ENCODE measurements around the gene RER1. TPM values are rescaled to one million over a fixed set of nuclear protein-coding genes. Genes with fewer than 3 reads are reported as not detected.

The RER1 gene
- total RNA-seq, 2 experiments from 2014 or later = 60.5 to 138 TPM

DNA sequence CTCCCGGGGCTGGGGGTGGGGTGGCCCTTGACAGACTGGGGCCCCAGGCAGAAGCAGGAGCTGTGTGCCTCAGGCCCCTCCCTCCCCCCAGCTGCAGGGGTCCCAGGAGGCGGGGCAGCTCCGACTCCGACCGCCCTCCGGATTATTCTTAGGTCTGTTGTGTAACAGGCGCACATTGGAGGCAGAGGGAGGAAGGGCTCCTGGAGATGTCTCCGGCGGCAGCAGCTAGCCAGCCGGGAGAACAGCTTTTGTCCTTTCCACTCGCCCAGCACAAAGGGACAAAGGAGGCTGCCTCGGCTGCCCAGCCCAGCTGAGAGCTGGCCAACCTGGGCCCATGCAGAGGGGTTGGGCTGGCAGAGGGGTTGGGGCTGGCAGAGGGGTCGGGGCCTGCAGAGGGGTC, 54.8 kb downstream of the RER1 start:
- H3K4me2 ChIP-seq (ENCODE audit: low read length) = no peak overlapping the region
- H3K36me3 ChIP-seq (ENCODE audit: insufficient read depth, low read length) = no peaks in the 10 kb centered on the region
- CTCF ChIA-PET (ENCODE audit: unreplicated experiment) = interaction anchor here (0.6 kb wide), 1 partner anchor 33 kb away, joined by 7 read pairs; no protein-coding TSS in a partner anchor
- H3K9me3 ChIP-seq (ENCODE audit: low read length) = no peaks in the 10 kb centered on the region
- H4K20me1 ChIP-seq (ENCODE audit: insufficient read depth, low read length) = no peaks in the 10 kb centered on the region
- intact Hi-C loops (cut with micrococcal nuclease; ENCODE audit: unreplicated experiment) = no loop called here
- H3K79me2 ChIP-seq (ENCODE audit: insufficient read depth, low read depth, low read length) = no peaks in the 10 kb centered on the region
- POLR2A ChIA-PET = no interaction called here
- no peaks in the 10 kb centered on the region for H3K4me1 ChIP-seq (ENCODE audit: insufficient read depth, low read length, poor library complexity, severe bottlenecking)
- DNase-seq (ENCODE audit: low spot score) = no peak
- H3K27ac ChIP-seq (ENCODE audit: low read depth, low read length, poor library complexity, severe bottlenecking) = no peak overlapping the region
- TF ChIP-seq, protein P1, sequence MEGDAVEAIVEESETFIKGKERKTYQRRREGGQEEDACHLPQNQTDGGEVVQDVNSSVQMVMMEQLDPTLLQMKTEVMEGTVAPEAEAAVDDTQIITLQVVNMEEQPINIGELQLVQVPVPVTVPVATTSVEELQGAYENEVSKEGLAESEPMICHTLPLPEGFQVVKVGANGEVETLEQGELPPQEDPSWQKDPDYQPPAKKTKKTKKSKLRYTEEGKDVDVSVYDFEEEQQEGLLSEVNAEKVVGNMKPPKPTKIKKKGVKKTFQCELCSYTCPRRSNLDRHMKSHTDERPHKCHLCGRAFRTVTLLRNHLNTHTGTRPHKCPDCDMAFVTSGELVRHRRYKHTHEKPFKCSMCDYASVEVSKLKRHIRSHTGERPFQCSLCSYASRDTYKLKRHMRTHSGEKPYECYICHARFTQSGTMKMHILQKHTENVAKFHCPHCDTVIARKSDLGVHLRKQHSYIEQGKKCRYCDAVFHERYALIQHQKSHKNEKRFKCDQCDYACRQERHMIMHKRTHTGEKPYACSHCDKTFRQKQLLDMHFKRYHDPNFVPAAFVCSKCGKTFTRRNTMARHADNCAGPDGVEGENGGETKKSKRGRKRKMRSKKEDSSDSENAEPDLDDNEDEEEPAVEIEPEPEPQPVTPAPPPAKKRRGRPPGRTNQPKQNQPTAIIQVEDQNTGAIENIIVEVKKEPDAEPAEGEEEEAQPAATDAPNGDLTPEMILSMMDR (conservative IDR thresholded peaks at IDR 0.05; ENCODE audit: low read length) = no peak
- no peak for TF ChIP-seq EZH2phosphoT487 (IDR thresholded peaks at IDR 0.05; ENCODE audit: borderline replicate concordance, low read depth, low read length)
- BruUV-seq (replicated peaks) = no TSS peak
- H3K9me2 ChIP-seq (ENCODE audit: insufficient read depth, low read length) = no peaks in the 10 kb centered on the region
- no peak overlapping the region for H2AFZ ChIP-seq (ENCODE audit: low read length)
- H3K4me3 ChIP-seq (ENCODE audit: low read depth, low read length, poor library complexity, severe bottlenecking) = no peak overlapping the region

DNA sequence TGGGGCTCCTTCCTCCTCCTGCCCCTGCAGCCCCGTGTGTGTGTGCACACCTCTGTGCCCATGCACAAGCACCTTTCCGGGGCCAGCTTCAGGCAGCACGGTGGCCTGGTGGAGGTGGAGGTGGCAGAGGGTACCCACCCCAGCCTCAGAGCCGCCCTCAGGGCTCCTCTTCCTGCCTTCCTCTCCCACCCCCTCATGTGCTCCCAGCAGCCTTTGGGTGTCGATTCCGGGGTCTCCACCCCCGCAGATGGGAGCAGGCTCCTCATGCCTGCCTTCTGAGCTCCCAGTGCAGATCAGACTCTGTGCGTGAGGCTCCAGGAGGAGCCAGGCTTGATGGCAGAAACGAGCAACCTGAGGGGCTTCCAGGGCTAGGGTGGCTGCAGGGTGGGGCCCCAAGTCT, 55.2 kb downstream of the RER1 start:
- H3K79me2 ChIP-seq (ENCODE audit: insufficient read depth, low read depth, low read length) = no peaks in the 10 kb centered on the region
- H2AFZ ChIP-seq (ENCODE audit: low read length) = no peak overlapping the region
- H3K4me1 ChIP-seq (ENCODE audit: insufficient read depth, low read length, poor library complexity, severe bottlenecking) = no peaks in the 10 kb centered on the region
- H3K4me3 ChIP-seq (ENCODE audit: low read depth, low read length, poor library complexity, severe bottlenecking) = no peak overlapping the region
- H3K4me2 ChIP-seq (ENCODE audit: low read length) = no peak overlapping the region
- no peaks in the 10 kb centered on the region for H3K9me3 ChIP-seq (ENCODE audit: low read length)
- no peak for TF ChIP-seq EZH2phosphoT487 (IDR thresholded peaks at IDR 0.05; ENCODE audit: borderline replicate concordance, low read depth, low read length)
- TF ChIP-seq, protein P1 (conservative IDR thresholded peaks at IDR 0.05; ENCODE audit: low read length) = no peak
- H3K9me2 ChIP-seq (ENCODE audit: insufficient read depth, low read length) = no peaks in the 10 kb centered on the region
- no TSS peak for BruUV-seq (replicated peaks)
- ChIA-PET CTCF (ENCODE audit: unreplicated experiment) (interaction anchor here (0.6 kb wide), 1 partner anchor 34 kb away, joined by 7 read pairs; no protein-coding TSS in a partner anchor), POLR2A (no interaction called here)
- H3K36me3 ChIP-seq (ENCODE audit: insufficient read depth, low read length) = no peaks in the 10 kb centered on the region
- H4K20me1 ChIP-seq (ENCODE audit: insufficient read depth, low read length) = no peaks in the 10 kb centered on the region
- H3K27ac ChIP-seq (ENCODE audit: low read depth, low read length, poor library complexity, severe bottlenecking) = no peak overlapping the region
- intact Hi-C loops (cut with micrococcal nuclease; ENCODE audit: unreplicated experiment) = no loop called here
- no peak for DNase-seq (ENCODE audit: low spot score)

DNA sequence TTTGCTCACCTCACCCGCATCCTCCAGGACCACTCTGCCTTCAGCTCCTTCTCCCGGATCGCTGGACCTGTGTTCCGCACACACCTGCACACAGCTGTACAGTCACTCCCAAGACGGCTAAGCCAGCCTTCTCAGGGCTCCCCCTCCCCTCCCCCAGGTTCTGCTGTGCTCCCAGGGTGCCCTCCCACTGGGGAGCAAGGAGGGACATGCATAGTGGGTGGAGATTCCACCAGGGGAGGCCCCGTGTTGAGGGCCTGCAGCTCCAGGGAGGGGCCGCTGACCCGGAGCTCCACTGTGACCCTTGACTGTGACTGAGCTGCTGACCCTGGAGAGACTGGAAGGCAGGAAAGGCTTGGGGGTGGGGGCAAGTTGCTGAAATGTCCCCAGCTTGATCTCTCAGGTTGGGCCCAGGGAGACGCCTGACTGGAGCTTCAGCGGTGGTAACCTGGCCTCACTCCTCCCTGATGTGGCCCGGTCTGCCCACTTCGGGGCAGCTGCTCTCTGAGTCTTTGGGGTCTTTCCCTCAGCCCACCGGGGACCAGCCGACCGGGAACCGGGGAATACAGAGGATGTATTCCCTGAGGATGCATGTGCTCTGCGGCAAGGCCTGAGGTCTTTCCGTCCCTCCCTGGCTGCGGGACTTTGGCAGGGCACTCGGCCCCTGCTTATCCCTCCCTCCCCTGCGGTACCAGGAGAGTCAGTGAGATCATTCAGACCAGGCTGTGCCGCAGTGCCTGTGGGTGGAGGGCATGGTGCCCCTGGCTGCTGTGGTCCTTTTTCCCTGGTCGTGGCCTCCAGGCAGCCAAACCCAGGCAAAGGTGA, 55.8 kb downstream of the RER1 start:
- CTCF ChIA-PET (ENCODE audit: unreplicated experiment) = no interaction called here
- TF ChIP-seq EZH2phosphoT487 (IDR thresholded peaks at IDR 0.05; ENCODE audit: borderline replicate concordance, low read depth, low read length) = no peak
- TF ChIP-seq, protein P1 (conservative IDR thresholded peaks at IDR 0.05; ENCODE audit: low read length) = no peak
- BruUV-seq (replicated peaks) = no TSS peak
- Histone ChIP-seq H3K4me2 (ENCODE audit: low read length) (no peak overlapping the region), H3K9me3 (ENCODE audit: low read length) (no peaks in the 10 kb centered on the region), H3K9me2 (ENCODE audit: insufficient read depth, low read length) (no peaks in the 10 kb centered on the region), H3K4me1 (ENCODE audit: insufficient read depth, low read length, poor library complexity, severe bottlenecking) (no peaks in the 10 kb centered on the region), H3K79me2 (ENCODE audit: insufficient read depth, low read depth, low read length) (no peaks in the 10 kb centered on the region), H4K20me1 (ENCODE audit: insufficient read depth, low read length) (no peaks in the 10 kb centered on the region), H3K27ac (ENCODE audit: low read depth, low read length, poor library complexity, severe bottlenecking) (no peak overlapping the region), H3K36me3 (ENCODE audit: insufficient read depth, low read length) (no peaks in the 10 kb centered on the region), H2AFZ (ENCODE audit: low read length) (no peak overlapping the region), H3K4me3 (ENCODE audit: low read depth, low read length, poor library complexity, severe bottlenecking) (no peak overlapping the region)
- POLR2A ChIA-PET = no interaction called here
- no peak for DNase-seq (ENCODE audit: low spot score)
- intact Hi-C loops (cut with micrococcal nuclease; ENCODE audit: unreplicated experiment) = no loop called here
